CD4-positive, alpha-beta T cell treated with Interleukin-2 at 100 ng/mL for 4 hours (primary cell): ENCODE results near the gene TSKS.

Source experiments
- DNase-seq: peaks from one replicate; pipeline ENCODE4 v3.0.0-alpha.2; 2020; ENCODE audit warnings: low spot score

TSKS gene

GRCh38 chr19:49716154-49716553 lies 47.0 kb downstream of the TSKS start:
- DNase-seq: no peak

- DNase-seq: no peak
Observed at GRCh38 chr19:49713236-49713845, 49.8 kb downstream of the TSKS start.

GRCh38 chr19:49712397-49712859 lies 50.7 kb downstream of the TSKS start:
- no peak for DNase-seq

DNA sequence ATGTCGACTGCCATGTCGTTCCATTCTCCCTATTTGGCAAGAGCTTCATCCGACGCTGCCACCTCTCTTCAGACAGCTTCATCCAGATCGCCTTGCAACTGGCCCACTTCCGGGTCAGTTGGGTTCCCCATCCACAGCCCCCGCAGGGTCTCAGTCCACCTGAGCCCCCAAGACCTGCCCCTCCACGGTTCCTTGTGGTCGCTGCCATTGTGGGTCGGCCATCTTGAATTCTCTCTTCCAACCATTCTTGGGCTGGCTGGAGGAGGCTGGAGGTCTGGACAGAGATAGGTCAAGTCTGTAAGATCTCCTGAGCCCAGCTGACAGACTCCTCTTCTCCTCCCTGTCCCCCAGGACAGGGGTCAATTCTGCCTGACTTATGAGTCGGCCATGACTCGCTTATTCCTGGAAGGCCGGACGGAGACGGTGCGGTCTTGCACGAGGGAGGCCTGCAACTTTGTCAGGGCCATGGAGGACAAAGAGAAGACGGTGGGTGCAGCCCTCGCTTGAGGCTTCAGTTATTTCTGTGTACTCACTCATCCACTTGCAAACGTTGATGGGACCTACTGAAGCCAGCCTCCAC lies 52.6 kb downstream of the TSKS start:
- no peak for DNase-seq

DNA sequence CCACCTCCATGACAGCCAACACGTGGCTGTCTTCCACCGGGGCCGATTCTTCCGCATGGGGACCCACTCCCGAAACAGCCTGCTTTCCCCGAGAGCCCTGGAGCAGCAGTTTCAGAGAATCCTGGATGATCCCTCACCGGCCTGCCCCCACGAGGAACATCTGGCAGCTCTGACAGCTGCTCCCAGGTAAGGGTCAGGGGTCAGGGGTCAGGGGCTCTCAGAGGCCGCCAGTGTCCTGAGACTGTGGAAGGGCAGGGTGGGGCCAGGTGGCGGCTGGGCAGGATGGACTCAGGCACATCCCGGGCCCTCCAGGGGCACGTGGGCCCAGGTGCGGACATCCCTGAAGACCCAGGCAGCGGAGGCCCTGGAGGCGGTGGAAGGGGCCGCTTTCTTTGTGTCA lies 57.2 kb downstream of the TSKS start:
- no peak for DNase-seq

DNA sequence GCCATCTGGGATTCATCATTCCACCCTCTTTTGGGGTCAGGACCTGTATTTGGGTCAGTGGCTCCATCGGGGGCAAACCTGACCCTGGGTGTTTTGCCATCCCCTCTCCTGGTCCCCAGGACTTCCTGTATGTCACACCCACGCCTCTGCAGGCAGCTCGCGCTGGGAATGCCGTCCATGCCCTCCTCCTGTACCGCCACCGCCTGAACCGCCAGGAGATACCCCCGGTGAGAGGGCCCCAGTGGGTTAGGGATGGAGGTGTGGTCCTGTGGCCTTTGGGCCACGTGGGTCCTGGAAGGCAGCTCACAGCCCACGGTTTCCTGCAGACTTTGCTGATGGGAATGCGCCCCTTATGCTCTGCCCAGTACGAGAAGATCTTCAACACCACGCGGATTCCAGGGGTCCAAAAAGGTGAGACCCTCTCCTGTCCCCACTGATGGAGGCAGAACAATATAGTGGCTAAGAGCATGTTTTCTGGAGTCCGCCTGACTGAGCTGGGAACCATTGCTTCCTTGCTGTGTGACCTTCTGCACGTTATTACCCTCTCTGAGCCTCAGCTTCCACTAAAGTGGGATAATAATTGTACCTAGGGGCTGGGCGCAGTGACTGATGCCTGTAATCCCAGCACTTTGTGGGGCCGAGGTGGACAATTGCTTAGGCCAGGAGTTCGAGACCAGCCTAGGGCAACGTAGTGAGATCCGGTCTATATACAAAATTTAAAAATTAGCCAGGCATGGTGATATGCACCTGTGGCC lies 58.0 kb downstream of the TSKS start:
- no peak for DNase-seq

DNA sequence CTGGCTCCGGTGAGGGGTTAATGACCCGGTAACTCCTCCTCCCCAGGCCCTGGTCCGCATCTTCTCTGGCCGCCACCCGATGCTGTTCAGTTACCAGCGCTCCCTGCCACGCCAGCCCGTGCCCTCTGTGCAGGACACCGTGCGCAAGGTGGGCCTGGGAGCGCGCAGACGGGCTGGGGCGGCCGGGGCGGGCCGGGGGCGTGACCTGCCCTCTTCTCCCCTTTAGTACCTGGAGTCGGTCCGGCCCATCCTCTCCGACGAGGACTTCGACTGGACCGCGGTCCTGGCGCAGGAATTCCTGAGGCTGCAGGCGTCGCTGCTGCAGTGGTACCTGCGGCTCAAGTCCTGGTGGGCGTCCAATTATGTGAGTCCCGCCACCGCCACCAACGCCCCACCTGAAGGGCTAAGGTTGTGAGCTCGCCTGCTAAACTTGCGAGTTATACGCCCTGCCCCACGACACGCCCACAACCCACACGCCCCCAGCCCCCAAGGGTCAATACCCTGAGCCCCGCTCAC lies 61.8 kb downstream of the TSKS start:
- no peak for DNase-seq

- no peak for DNase-seq
Observed at GRCh38 chr19:49700563-49700962, 62.5 kb downstream of the TSKS start.

DNA sequence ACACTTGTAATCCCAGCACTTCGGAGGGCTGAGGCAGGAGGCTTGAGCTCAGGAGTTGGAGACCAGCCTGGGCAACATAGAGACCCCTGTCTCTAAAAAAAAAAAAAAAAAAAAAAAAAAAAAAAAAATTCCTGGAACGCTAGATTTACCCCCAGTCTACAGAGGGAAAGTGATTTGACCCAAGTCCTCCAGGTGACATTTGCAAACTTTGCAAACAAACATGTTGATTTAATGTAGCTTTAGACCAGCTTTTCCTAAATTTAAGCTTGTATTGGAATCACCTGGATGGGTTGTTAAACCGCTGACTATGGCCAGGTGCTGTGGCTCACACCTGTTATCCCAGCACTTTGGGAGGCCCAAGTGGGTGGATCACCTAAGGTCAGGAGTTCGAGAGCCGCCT lies 63.7 kb downstream of the TSKS start:
- no peak for DNase-seq

GRCh38 chr19:49696865-49697264 lies 66.2 kb downstream of the TSKS start:
- no peak for DNase-seq

GRCh38 chr19:49696115-49696514 lies 67.0 kb downstream of the TSKS start:
- no peak for DNase-seq

- DNase-seq: no peak
Observed at GRCh38 chr19:49692147-49692506, 71.0 kb downstream of the TSKS start.

GRCh38 chr19:49691243-49692146 lies 71.6 kb downstream of the TSKS start:
- DNase-seq: no peak

DNA sequence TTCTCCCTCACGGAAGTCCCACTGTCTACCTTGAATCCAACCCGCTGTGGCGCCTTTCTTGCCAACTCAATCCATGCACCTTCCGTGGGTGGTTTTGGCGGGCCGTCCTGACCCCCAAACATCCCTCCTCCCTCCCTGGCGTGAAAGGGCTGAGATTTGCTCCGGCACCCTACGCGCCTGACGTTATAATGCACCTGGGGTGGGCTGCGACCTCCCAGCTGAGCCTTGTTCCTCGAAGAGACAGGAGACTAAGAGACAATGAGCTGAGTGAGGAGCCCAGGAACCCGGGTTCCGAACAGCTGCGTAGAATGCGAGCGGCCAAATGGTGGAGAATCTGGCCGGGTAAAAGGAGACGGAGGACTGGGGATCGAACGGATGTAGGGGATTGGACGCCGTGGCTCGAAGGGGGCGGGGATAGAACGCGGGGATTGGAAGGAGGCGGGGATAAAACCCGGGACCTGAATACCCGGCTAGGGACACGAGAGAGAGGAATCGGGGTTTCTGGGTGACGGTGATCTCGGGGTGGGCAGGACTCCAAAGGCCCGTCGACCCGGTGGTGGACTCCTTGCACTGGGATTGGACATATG lies 72.4 kb downstream of the TSKS start, which contains the start of gene CPT1C:
Gene CPT1C (plus strand): TSS at position 461 of the 587 bp plus-strand sequence. CDS start 1,137 bp downstream, outside the sequence.
- peak; percentile 51 for DNase-seq

GRCh38 chr19:49690079-49690655 lies 72.9 kb downstream of the TSKS start:
- no peak for DNase-seq
